NCI-H1092 (cell line): ENCODE results near the gene SOHLH1.

ENCODE experiments used
- DNase-seq: peaks from one replicate; lab custom pipeline; 2025; lab: John Stamatoyannopoulos, UW

Gene SOHLH1, protein sequence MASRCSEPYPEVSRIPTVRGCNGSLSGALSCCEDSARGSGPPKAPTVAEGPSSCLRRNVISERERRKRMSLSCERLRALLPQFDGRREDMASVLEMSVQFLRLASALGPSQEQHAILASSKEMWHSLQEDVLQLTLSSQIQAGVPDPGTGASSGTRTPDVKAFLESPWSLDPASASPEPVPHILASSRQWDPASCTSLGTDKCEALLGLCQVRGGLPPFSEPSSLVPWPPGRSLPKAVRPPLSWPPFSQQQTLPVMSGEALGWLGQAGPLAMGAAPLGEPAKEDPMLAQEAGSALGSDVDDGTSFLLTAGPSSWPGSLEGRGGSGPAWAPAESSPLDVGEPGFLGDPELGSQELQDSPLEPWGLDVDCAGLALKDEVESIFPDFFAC

DNA sequence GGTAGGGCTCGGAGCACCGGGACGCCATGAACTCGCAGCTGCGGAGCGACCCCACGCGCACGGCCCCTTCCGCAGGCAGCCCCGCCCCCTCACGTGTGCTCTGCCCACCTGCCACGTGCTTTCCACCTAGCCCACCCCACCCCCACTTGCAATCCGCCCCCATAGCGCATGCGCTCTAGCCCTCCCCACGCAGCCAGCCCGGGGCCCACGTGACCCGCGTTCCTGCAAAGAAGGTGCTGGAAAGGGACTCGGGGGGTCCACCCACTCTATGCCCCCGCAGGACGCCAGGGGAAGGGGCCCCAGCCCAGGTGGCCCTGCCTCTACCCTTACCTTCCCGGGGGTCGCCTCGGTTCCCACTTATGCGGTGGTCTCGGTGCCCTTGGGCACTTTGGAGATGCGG lies at the start of gene SOHLH1:
TSS of gene SOHLH1 (minus strand) at position 42 of the 400 bp plus-strand sequence. CDS start at position 28, 14 bp downstream.
- DNase-seq = no peak

GRCh38 chr9:135748676-135749075 lies 49.4 kb upstream of the SOHLH1 start:
- no peak for DNase-seq

- no peak for DNase-seq
These were observed 48.0 kb upstream of the SOHLH1 start for GRCh38 chr9:135747311-135747710.

GRCh38 chr9:135746565-135746964 lies 47.3 kb upstream of the SOHLH1 start:
- DNase-seq = no peak

DNA sequence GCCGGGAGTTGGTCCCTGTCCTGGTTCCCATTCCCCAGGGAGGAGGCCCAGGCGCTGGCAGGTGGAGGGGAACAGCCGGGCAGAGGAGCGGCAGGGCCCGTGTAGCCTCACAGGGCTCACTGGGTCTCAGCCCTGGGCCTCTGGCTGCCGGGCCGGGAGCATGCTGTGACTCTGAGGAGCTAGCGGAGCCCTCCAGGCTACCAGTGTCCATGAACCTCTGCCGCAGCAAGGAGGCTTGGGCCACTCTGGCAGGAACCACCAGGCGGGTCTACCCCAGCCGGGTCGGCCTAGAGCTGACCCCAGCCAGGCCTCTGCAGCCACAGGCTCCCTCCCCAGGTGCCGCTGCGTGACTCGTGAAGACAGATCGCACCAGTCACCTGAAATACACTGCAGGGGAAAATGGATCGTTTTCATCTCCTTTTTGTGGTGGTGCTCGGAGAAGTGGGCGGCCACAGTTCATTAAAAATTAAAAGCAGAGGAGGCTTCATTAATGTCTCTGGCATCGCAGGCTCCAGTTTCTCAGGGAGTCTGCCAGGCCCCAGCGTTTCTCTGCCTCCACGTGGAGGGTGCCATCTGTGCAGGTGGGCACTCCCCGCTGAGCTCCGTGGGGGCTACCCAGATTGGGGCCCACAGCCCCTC lies 46.5 kb upstream of the SOHLH1 start:
- DNase-seq = no peak

DNA sequence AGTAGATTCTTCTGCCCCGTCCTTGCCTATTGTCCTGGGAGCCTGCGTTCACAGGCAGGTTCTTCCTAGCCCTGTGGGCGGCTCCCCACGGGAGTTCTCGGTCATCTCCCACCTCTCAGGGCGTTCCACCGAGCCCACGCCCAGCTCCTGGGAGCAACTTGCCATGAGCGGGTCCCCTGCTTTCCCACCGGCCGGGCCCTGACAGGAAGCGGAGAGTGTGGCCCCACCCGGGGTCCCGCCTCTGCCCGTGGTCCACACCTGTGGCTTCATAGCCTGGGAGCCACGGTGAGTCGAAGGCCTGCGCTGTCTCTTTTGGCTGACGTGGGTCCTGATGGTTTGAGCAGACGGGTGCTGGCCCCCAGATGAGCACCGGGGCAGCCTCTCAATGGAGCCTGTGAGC lies 45.9 kb upstream of the SOHLH1 start:
- no peak for DNase-seq

DNA sequence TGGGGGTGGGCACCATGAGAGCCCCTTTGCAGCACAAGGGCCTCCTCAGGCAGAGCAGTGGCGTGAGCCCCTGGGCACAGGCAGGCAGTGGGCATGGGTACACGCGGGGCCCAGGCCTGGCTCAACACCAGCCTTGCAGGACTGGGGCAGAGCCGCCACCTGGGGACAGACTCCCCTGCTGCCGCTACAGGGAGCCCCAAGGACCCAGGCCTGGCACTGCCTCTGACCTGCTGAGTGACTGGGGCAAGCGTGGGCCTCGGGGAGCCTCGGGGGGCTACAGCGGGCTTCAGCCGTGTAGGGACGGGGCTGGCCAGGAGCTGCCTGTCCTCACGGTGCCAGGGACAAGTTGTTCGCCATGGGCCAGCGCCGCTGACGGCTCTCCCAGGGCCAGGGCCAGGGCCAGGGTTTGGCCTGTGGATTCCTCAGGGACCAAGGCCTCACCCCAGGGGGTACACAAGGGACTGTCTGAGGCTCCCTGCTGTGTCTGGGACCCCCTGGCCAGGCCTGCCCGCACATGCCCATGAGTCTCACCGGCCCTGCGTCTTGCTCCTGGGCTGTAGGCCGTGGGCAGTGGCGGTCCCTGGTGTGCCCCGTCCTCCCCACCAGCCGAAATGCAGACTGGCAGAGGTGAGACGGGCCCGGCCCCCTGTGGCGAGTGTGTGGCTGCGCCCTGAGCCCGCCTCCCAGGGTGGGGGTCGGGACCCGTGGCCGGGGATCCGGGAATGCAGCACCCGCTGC lies 45.2 kb upstream of the SOHLH1 start:
- no peak for DNase-seq

DNA sequence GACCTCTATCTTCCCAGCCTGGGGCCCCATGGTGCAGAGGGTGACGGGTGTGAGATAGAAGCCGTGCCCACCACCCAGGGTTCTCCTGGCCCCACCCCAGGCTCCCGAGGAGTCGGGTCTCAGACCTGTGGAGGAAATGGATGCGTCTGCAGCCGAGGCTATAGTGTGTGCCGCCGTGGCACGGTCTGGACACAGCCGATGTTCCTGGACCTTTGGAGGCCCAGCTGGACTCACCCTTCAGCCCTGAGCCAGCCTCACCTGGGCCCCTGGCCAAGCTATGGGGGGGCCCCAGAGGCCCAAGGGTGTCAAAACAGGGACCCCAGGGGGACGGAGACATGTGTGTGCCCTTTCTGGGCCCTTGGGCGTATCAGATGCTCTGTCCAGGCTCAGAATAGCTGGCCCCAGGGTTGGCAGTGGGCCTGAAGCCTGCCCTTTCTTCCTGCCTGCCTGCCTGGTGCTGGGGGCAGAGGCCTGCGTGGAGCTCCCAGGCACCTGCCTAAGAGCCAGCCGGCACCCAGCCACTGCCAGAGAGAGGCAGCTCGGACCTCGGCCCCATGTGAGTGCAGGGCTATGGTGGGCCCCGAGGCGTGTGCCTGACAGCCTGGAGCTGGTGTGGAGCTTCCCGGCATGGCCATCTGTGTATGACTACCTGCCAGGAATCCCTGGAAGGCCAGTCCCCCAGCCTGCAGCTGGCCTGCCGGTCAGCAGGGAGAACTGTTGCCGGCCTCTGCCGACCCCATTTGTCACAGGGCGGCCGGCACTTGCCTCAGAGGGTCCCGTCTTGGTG lies 44.5 kb upstream of the SOHLH1 start:
- no peak for DNase-seq

- DNase-seq = no peak
These were observed 43.7 kb upstream of the SOHLH1 start for GRCh38 chr9:135743021-135743420.

GRCh38 chr9:135741276-135742219 lies 42.3 kb upstream of the SOHLH1 start:
- DNase-seq = no peak

DNA sequence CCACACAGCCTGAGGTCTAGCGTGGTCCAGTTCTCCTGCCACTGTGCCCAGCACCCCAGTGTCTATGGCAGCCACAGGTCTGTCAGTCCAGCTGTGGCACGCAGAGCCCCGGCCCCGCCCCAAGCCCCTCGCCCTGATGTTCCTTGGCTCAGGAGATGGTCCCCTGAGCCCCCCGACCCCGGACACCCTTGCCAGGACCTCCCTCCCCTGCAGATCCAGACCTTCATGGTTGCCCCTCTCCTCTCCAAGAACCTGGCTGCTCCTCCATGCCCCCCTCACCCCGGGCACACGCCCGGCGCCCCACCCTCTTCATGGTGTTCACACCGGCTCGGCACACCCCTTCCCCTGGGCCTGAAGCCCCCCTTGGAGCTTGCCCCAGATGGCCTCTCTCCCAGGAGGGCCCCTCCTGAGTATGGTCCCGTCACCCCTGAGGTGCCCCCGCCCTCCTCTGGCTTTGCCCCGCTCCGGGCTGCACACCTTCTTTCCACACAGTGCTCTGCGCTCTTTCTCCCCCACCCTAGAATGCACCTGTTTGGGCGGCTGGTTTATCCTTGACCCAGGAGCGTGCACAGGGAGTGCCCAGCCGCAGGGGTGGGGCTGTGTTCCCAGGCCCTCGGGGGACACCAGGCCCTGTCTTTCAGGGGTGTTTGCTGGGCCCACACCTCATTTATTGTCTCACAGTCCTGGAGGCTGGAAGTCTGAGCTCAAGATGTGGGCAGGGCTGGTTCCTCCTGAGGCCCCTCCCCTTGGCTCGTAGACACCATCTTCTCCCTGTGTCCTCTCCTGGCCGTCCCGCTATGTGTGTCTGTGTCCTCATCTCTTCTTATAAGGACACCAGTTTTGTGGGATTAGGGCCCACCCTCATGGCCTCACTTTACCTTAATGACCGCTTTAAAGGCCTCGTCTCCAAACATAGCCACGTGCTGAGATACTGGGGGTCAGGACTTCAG lies 40.3 kb upstream of the SOHLH1 start:
- no peak for DNase-seq

DNA sequence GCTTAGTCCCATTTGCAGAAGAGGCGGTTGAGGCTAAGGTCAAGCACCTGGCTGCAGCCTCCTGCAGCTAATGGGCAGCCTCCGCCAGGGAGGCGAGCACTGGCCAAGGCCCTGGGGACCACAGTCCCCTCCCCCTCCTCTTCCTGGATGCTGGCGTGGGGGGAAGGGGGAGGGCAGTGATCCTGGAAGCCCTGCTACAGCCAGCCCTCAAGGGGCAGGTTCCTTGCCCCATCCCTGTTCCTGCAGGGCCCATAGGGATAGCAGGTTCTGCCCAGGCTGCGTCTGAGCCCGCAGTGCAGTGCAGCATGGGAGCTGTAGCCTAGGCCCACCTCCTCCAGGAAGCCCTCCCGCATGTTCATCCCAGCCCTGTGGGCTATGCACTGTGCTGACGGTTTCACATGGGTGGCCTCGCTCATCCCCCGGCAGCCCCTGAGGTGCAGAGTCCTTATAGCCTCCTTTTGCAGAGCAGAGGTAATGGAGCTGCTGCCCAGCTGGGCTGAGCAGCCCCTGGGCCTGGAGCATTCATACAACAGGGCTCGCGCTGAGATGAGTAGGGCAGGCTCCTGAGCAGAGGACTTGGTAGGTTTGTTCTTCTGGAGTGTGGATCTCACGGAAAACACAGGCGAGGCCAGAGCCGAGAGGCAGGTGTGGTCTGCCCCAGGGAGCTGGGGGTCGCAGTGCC lies 38.7 kb upstream of the SOHLH1 start:
- no peak for DNase-seq

GRCh38 chr9:135736979-135737839 lies 37.9 kb upstream of the SOHLH1 start:
- no peak for DNase-seq

DNA sequence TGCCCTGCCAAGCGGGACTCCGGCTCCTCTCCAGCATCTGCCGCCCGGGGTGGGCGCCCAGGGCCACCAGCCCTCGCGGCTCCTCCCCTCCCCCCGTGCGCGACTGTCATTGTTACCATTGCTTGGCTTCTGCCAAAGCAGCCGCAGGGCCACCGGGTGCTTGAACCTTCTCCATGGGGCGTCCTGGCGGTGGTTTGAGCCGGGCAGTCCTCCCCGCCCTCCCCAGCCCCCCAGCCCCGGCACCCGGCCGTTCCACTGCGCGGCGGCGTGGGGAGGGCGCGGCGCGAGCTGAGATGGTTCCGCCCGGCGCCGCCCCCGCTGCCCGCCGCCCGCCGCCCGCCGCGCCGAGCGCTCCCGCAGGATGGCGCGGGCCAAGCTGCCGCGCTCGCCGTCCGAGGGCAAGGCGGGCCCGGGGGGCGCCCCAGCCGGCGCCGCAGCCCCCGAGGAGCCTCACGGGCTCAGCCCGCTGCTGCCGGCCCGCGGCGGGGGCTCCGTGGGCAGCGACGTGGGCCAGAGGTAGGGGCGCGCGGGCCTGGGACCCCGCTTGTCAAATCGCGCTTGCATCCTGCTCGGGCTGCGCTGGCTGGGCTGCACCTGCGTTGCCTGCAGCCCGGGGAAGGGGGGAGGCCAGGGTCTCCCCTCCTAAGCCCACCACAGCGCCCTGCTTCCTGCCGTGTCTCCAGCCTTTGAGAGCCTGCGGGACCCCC lies 37.1 kb upstream of the SOHLH1 start:
- DNase-seq = no peak

- DNase-seq = no peak
These were observed 35.4 kb upstream of the SOHLH1 start for GRCh38 chr9:135734616-135735144.

DNA sequence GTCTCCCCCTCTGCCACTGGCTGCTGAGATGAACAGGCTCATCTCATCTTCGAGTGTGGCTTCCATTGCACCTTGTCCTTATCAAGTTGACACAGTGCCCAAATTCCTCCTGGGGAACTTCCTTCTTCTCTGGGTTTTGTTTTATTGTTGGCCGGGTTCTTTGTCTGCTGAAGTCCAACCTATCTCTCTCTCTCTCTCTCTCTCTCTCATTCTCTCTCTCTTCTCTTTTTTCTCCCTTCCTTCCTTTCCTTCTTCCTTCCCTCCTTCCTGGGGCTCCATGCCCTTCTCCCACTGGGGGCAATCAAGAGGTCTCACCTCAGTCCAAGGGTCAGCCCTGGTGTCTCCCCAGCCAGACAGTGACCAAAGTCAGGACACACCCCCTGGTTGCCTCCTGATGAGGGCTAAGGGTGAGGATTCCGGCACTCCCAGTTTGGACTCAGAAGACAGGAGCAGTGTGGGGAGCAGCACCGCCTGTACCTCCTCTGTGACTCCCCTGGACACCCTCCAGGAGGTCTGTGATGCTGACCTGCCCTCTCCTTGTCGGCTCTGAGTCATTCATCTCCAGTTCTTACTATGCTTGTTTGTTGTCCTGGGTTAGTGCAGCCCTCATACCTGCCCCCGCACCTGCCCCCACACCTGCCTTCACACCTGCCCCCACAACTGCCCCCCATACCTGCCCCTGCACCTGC lies 33.4 kb upstream of the SOHLH1 start:
- no peak for DNase-seq

DNA sequence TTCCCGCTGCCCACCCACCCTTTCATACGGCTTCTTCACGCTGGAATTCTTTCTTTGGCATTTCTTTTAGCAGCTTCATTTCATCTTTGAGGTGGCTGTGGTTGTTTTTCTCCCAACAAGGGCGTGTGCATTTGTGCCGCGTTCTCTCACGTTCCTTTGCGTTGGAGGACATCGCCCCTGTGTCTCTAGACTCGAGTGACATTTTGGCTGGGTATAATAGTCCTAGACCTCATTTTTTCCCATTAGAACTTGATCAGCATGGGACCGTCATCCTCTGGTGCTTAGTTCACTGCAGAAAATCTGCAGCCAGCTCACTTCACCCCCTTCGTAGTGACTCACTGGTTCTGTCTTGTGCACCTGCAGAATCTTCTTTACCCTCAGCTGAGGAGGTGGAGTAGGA lies 32.2 kb upstream of the SOHLH1 start:
- DNase-seq = no peak
